HFFc6 (cell line): ENCODE data around the gene ELOVL3. TPM values are rescaled to one million over a fixed set of nuclear protein-coding genes. Genes with fewer than 3 reads are reported as not detected.

ENCODE experiments used
- DNase-seq: peaks from one replicate; pipeline ENCODE4 v3.0.0-alpha.2; 2018
- H3K27ac Mint-ChIP-seq: 2 replicates; pipeline ENCODE4 v1.8.0; 2020; ENCODE audit warnings: mild to moderate bottlenecking, mixed read lengths
- H3K27me3 Mint-ChIP-seq: 2 replicates; pipeline ENCODE4 v1.8.0; 2021; ENCODE audit warnings: mild to moderate bottlenecking, moderate library complexity, mixed read lengths; ENCODE audit not compliant: insufficient read depth
- H3K36me3 Mint-ChIP-seq: 2 replicates; pipeline ENCODE4 v1.8.0; 2021; ENCODE audit warnings: low read depth, mixed read lengths
- H3K4me1 Mint-ChIP-seq: 2 replicates; pipeline ENCODE4 v1.8.0; 2020; ENCODE audit warnings: low read depth, mixed read lengths
- H3K4me3 Mint-ChIP-seq: 2 replicates; pipeline ENCODE4 v1.8.0; 2020; ENCODE audit warnings: mild to moderate bottlenecking, moderate library complexity, mixed read lengths
- H3K9me3 Mint-ChIP-seq: 2 replicates; pipeline ENCODE4 v1.8.0; 2020; ENCODE audit warnings: mild to moderate bottlenecking, mixed read lengths
- total RNA-seq, 6 experiments: library from RNA; stranded (reverse); fragmentation: NEBNext Ultra II Directional; extraction: Animal tissue kit (Norgen Biotek cat#: 25700); gene quantifications; 2 replicates in 1 of 6; 3 replicates in 5 of 6; pipeline ENCODE4 v1.2.3, GENCODE V29; 2021
- TF ChIP-seq, protein P1 (sequence below): fragments of 200-600 bp; sonication (generic); IDR thresholded peaks from 2 replicates; pipeline ENCODE4 v1.5.0; 2021; ENCODE audit warnings: antibody characterized with exemption, mild to moderate bottlenecking

ELOVL3 gene
- total RNA-seq, 6 experiments from 2014 or later = 0.11 to 0.21 (median 0.16) TPM; not detected in 2

DNA sequence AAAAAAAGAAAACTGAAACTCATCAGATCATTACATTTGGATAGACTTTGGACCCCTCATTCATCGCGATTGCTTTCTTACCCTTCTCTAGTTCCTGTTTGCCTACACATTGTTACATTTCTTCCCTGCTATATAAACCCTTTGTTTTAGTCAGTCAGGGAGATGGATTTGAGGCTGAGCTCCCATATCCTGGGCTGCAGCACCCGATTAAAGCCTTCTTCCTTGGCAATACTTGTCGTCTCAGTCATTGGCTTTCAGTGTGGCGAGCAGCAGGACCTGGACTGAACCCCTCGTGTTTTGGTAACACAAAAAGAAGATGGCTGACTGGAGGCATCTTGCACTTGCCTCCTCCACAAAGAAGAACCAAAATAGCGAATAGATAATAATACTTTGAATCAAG, 34.1 kb upstream of the ELOVL3 start:
- H3K4me1 Mint-ChIP-seq = no peaks in the 10 kb centered on the region
- TF ChIP-seq, protein P1, sequence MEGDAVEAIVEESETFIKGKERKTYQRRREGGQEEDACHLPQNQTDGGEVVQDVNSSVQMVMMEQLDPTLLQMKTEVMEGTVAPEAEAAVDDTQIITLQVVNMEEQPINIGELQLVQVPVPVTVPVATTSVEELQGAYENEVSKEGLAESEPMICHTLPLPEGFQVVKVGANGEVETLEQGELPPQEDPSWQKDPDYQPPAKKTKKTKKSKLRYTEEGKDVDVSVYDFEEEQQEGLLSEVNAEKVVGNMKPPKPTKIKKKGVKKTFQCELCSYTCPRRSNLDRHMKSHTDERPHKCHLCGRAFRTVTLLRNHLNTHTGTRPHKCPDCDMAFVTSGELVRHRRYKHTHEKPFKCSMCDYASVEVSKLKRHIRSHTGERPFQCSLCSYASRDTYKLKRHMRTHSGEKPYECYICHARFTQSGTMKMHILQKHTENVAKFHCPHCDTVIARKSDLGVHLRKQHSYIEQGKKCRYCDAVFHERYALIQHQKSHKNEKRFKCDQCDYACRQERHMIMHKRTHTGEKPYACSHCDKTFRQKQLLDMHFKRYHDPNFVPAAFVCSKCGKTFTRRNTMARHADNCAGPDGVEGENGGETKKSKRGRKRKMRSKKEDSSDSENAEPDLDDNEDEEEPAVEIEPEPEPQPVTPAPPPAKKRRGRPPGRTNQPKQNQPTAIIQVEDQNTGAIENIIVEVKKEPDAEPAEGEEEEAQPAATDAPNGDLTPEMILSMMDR = no peak
- peaks cover 15% of the 10 kb centered on the region for H3K36me3 Mint-ChIP-seq
- H3K4me3 Mint-ChIP-seq = no peak overlapping the region
- peaks cover 27% of the 10 kb centered on the region for H3K27me3 Mint-ChIP-seq
- peaks cover 17% of the 10 kb centered on the region for H3K9me3 Mint-ChIP-seq
- no peak overlapping the region for H3K27ac Mint-ChIP-seq
- DNase-seq = no peak

DNA sequence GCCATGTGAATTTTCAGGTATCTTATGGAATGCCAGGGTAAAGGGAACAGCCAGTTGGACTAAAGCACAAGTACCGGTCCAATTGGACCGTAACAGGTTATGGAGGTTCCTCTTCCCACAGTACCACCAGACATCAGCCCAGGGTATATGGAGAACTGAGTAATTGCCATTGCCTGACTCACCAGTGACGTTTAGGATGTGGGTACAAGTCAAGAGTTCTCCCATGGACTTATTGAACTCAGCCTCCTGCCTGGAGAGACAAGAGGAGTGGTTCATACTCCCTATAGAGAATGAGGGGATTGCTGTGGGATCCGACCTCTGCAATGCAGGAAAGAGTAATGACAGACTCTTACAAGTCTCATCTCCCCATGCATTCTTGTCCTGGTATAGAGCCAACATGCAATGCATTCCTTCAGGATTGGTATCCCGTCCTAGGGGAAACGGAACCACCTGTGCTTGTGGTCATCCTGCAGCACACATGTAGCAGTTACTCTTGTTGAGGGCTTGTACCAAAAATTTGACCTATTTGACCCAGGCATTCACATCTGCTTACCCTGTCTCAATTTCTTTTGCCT, 30.7 kb upstream of the ELOVL3 start:
- Mint-ChIP-seq H3K4me1 (no peaks in the 10 kb centered on the region), H3K27me3 (peaks cover 33% of the 10 kb centered on the region)

DNA sequence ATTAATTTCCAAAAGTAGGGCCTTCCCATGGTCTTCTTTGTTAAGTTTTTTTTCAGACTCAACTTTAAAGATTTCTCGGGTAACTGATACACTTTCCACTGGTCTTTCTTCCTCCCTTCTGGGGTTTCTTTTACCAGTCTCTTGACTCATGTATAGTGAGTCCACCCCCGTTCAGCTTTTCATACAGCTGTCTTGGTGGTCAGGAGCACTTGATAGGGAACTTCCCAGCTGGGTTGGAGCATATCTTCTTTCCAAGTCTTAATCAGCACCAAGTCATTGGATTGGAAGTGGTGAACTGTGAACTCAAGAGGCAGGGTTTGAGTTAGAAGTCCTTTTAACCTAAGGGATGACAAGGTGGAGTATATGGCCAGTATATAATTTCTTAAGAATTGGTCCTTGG, 29.2 kb upstream of the ELOVL3 start:
- no peaks in the 10 kb centered on the region for H3K4me1 Mint-ChIP-seq
- TF ChIP-seq, protein P1 = no peak
- DNase-seq = no peak
- peaks cover 9% of the 10 kb centered on the region for H3K36me3 Mint-ChIP-seq
- peaks cover 9% of the 10 kb centered on the region for H3K9me3 Mint-ChIP-seq
- H3K27me3 Mint-ChIP-seq = peaks cover 29% of the 10 kb centered on the region
- H3K4me3 Mint-ChIP-seq = no peak overlapping the region
- no peak overlapping the region for H3K27ac Mint-ChIP-seq

More for the DNA sequence above, 30.7 kb upstream of the ELOVL3 start:
- TF ChIP-seq, protein P1 = no peak
- Mint-ChIP-seq H3K4me3 (no peak overlapping the region), H3K36me3 (peaks cover 15% of the 10 kb centered on the region), H3K9me3 (peaks cover 17% of the 10 kb centered on the region), H3K27ac (no peak overlapping the region)
- peak; percentile 3 for DNase-seq

DNA sequence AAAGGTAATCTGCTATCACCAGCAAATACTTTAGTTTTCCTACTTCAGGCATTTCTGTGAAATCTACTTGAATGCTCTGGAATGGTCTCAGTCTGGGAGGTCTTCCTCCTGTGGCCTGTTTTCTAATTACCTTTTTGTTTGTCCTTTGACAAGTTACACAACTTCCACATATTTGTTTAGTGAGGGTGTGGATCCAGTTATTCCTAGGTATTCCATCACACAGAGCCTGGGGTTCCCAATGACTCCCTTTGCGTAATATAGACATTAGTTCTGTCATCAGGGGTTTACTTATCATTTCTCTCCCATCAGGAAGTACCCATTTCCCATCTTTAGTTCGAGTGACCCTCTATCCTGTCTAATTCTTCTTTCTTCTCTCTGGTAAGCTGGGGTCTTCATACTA, 28.1 kb upstream of the ELOVL3 start:
- Mint-ChIP-seq H3K9me3 (no peaks in the 10 kb centered on the region), H3K27ac (no peak overlapping the region), H3K27me3 (peaks cover 31% of the 10 kb centered on the region), H3K4me1 (no peaks in the 10 kb centered on the region), H3K36me3 (no peaks in the 10 kb centered on the region), H3K4me3 (no peak overlapping the region)
- no peak for DNase-seq
- TF ChIP-seq, protein P1 = no peak

DNA sequence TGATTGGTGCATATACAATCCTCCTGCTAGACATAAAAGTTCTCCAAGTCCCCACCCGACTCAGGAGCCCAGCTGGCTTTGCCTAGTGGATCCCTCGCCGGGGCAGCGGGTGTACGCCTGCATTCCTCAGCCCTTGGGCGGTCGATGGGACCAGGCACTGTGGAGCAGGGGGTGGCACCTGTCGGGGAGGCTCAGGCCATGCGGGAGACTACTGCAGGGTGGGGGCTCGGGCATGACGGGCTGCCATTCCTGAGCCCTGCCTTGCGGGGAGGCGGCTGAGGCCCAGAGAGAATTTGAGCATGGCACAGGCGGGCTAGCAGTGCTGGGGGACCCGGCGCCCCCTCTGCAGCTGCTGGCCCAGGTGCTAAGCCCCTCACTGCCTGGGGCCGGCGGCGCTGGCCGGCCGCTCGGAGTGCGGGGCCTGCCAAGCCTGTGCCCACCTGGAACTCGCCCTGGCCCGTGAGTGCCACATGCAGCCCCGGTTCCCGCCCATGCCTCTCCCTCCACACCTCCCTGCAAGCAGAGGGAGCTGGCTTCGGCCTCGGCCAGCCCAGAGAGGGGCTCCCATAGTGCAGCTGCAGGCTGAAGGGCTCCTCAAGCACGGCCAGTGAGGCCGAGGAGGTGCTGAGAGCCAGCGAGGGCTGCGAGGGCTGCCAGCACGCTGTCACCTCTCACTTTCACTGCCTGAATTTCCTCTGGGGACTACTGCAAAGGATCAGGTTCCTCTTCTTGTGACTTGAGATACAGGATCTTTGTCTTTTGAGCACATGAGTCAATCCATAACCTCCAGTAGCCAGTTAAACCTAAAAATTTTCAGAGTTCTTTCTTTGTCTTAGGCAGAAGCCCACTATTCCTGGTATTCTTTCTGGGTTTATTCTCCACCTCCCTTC, 25.1 kb upstream of the ELOVL3 start:
- Mint-ChIP-seq H3K36me3 (no peaks in the 10 kb centered on the region), H3K9me3 (no peaks in the 10 kb centered on the region; the same call in 1 of the 2 replicates), H3K4me3 (no peak overlapping the region), H3K4me1 (no peaks in the 10 kb centered on the region), H3K27ac (no peak overlapping the region), H3K27me3 (peaks cover 25% of the 10 kb centered on the region)
- no peak for DNase-seq
- TF ChIP-seq, protein P1 = no peak
